GM12872 (cell line): ENCODE data around the gene SHC1.

Source experiments
- CTCF ChIP-seq: IDR thresholded peaks from 3 replicates; pipeline ENCODE4 v1.5.1; 2011; ENCODE audit warnings: low read depth, mild to moderate bottlenecking, low read length, moderate library complexity; ENCODE audit not compliant: insufficient read depth

The SHC1 gene

GRCh38 chr1:154953611-154954038 is 16.9 kb downstream of the SHC1 start:
- TF ChIP-seq CTCF: no peak

- no peak for TF ChIP-seq CTCF
These were observed 17.9 kb downstream of the SHC1 start for GRCh38 chr1:154952664-154953063.

GRCh38 chr1:154951901-154952657 is 18.5 kb downstream of the SHC1 start:
- no peak for TF ChIP-seq CTCF

- TF ChIP-seq CTCF: no peak
These were observed 22.5 kb downstream of the SHC1 start for GRCh38 chr1:154948079-154948478.

GRCh38 chr1:154945962-154946850 is 24.3 kb downstream of the SHC1 start:
- TF ChIP-seq CTCF: no peak

- no peak for TF ChIP-seq CTCF
These were observed 25.2 kb downstream of the SHC1 start for GRCh38 chr1:154945160-154945961.
